WTC11 (cell line): ENCODE results near the gene CYP46A1.

Experiments
- CREB1 ChIP-seq: sonication (generic); formaldehyde crosslinking; IDR thresholded peaks from 2 replicates; pipeline ENCODE4 v1.8.0; 2023; ENCODE audit warnings: mild to moderate bottlenecking, missing genetic modification reagents
- CTCF ChIP-seq: fragments of 200-600 bp; IDR thresholded peaks from 2 replicates; pipeline ENCODE4 v1.8.0; 2022; ENCODE audit warnings: antibody characterized with exemption
- FOXP1 ChIP-seq: sonication (generic); formaldehyde crosslinking; IDR thresholded peaks from 2 replicates; pipeline ENCODE4 v1.8.0; 2022; ENCODE audit warnings: missing genetic modification reagents, mild to moderate bottlenecking, moderate library complexity, borderline replicate concordance
- MLX ChIP-seq: sonication (generic); formaldehyde crosslinking; IDR thresholded peaks from 2 replicates; pipeline ENCODE4 v1.8.1; 2023; ENCODE audit warnings: mild to moderate bottlenecking, missing genetic modification reagents, moderate library complexity
- MYBL2 ChIP-seq: sonication (generic); formaldehyde crosslinking; IDR thresholded peaks from 2 replicates; pipeline ENCODE4 v1.8.1; 2023; ENCODE audit warnings: mild to moderate bottlenecking, moderate library complexity, missing genetic modification reagents
- NFE2L1 ChIP-seq: sonication (generic); formaldehyde crosslinking; IDR thresholded peaks from 2 replicates; pipeline ENCODE4 v1.8.1; 2023; ENCODE audit warnings: missing genetic modification reagents
- TF ChIP-seq, protein P1 (sequence below): sonication (generic); formaldehyde crosslinking; IDR thresholded peaks from 2 replicates; pipeline ENCODE4 v1.8.0; 2022; ENCODE audit warnings: mild to moderate bottlenecking, missing genetic modification reagents

DNA sequence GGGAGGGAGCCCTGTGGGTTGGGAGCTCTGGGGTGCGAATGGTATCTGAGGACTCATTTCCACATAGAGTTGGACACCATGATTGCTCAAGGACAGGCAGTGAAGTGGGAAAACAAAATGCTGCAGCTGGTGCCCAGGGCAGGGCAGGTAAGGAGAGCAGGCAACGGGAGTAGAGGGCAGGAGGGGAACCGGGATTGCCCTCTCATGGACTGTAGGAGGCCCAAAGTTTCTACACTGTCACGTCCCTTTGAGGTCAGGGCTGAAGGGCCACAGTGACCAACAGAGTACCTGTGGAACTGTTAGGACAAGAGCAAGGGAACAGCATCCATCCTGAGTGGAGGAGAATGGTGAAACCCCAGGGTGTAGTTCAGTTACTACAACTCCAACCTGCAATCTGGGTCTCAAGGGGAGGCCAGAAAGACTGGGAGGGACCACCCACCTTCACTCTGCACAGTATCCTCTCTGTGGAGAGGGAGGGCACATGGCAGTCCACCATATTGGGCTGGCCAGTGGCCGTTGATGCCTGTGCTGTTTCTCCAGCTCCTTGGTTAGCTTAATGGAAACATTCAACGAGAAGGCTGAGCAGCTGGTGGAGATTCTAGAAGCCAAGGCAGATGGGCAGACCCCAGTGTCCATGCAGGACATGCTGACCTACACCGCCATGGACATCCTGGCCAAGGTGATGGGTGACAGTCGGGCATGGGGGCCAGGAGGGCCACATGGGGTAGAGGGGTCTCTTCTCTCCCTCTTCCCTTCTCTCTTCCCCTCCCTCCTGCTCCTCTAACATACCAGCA is 22.2 kb downstream of the CYP46A1 start:
- TF ChIP-seq CTCF (no peak), NFE2L1 (no peak), FOXP1 (CRISPR knock-in tag) (no peak), MLX (CRISPR knock-in tag) (no peak), MYBL2 (no peak), CREB1 (CRISPR knock-in tag) (no peak)
- TF ChIP-seq, protein P1, sequence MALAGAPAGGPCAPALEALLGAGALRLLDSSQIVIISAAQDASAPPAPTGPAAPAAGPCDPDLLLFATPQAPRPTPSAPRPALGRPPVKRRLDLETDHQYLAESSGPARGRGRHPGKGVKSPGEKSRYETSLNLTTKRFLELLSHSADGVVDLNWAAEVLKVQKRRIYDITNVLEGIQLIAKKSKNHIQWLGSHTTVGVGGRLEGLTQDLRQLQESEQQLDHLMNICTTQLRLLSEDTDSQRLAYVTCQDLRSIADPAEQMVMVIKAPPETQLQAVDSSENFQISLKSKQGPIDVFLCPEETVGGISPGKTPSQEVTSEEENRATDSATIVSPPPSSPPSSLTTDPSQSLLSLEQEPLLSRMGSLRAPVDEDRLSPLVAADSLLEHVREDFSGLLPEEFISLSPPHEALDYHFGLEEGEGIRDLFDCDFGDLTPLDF: no peak
